ENCODE data around the gene MARCHF3.
A peak's percentile ranks its signal among the peaks of the same experiment; 100 is the strongest.

The MARCHF3 gene

DNA sequence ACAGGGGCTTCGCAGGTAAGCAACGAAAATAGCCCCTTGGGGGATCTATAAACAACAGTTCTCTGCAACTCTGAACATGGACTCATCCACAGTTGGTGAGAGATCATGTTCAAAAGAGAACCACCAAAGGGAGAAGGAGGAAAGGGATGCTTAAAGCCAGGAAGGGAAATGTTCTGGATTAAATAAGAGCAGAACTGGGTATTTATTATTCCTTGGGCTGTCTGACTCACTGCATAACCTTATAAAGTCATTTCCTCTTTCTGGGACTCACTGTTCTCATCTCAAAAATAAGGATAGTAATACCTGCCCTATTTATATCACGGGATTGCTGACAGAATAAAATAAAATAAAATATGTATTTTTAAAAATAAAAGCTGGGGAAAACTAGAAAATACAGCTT, 11.2 kb upstream of the MARCHF3 start:
- no peak for DNase-seq
- no peaks in the 10 kb centered on the region for H3K27me3 ChIP-seq (ENCODE audit: insufficient read depth, low read depth, severe bottlenecking)
- no peak overlapping the region for H3K4me3 ChIP-seq (ENCODE audit: low read depth, low read length)
- no peak overlapping the region for H3K27ac ChIP-seq
- H3K36me3 ChIP-seq = no peaks in the 10 kb centered on the region
- TF ChIP-seq, protein P1, sequence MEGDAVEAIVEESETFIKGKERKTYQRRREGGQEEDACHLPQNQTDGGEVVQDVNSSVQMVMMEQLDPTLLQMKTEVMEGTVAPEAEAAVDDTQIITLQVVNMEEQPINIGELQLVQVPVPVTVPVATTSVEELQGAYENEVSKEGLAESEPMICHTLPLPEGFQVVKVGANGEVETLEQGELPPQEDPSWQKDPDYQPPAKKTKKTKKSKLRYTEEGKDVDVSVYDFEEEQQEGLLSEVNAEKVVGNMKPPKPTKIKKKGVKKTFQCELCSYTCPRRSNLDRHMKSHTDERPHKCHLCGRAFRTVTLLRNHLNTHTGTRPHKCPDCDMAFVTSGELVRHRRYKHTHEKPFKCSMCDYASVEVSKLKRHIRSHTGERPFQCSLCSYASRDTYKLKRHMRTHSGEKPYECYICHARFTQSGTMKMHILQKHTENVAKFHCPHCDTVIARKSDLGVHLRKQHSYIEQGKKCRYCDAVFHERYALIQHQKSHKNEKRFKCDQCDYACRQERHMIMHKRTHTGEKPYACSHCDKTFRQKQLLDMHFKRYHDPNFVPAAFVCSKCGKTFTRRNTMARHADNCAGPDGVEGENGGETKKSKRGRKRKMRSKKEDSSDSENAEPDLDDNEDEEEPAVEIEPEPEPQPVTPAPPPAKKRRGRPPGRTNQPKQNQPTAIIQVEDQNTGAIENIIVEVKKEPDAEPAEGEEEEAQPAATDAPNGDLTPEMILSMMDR (IDR thresholded peaks at IDR 0.05; ENCODE audit: low read depth, low read length) = no peak
- H3K9me3 ChIP-seq (ENCODE audit: severe bottlenecking) = no peaks in the 10 kb centered on the region

DNA sequence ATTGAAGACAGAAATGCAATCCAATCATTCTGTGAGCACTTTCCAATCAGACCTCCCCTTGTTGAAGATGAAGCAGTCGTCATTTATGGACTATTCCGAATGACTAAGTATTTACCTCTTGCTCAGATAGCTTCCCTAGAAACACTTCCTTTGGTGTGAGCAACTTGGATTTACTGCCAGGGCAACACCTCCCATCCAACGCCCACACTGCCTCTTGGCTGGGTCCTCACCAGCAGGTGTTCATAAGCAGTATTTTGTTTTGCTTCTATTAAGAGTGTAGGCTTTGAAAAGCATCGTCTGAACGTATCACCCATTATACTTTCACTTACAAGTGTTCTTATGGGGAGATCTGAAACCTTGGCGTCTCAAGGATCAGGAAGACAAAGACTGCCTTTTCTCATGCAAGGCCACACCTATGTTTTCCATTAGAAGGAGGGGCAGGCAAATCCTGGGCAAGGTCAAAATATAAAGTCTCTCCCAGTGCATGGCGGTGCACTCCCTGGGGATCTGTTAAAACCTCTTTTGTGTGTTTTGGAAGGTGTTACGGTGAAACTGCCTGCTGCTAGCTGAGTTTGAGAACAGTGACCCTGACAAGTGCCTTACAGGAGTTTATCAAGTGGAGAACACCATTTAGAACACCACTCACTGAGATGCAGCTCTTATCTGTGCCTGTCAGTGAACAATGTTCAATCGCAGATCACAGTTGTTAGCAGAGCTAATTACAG, 10.6 kb upstream of the MARCHF3 start:
- Histone ChIP-seq H3K4me3 (ENCODE audit: low read depth, low read length) (no peak overlapping the region), H3K9me3 (ENCODE audit: severe bottlenecking) (no peaks in the 10 kb centered on the region), H3K27me3 (ENCODE audit: insufficient read depth, low read depth, severe bottlenecking) (no peaks in the 10 kb centered on the region), H3K36me3 (no peaks in the 10 kb centered on the region), H3K27ac (no peak overlapping the region)
- no peak for DNase-seq
- TF ChIP-seq, protein P1 (IDR thresholded peaks at IDR 0.05; ENCODE audit: low read depth, low read length) = no peak

- Histone ChIP-seq H3K27me3 (ENCODE audit: insufficient read depth, low read depth, severe bottlenecking) (no peaks in the 10 kb centered on the region), H3K4me3 (ENCODE audit: low read depth, low read length) (no peak overlapping the region), H3K9me3 (ENCODE audit: severe bottlenecking) (no peaks in the 10 kb centered on the region), H3K36me3 (no peaks in the 10 kb centered on the region), H3K27ac (no peak overlapping the region)
- TF ChIP-seq, protein P1 (IDR thresholded peaks at IDR 0.05; ENCODE audit: low read depth, low read length) = no peak
- no peak for DNase-seq
Observed at GRCh38 chr5:127038550-127038949, 8.2 kb upstream of the MARCHF3 start.

GRCh38 chr5:127031863-127032232, 1.5 kb upstream of the MARCHF3 start:
- DNase-seq = no peak
- no peak overlapping the region for H3K4me3 ChIP-seq (ENCODE audit: low read depth, low read length)
- H3K9me3 ChIP-seq (ENCODE audit: severe bottlenecking) = no peaks in the 10 kb centered on the region
- no peak overlapping the region for H3K27ac ChIP-seq
- H3K27me3 ChIP-seq (ENCODE audit: insufficient read depth, low read depth, severe bottlenecking) = no peaks in the 10 kb centered on the region
- H3K36me3 ChIP-seq = no peaks in the 10 kb centered on the region
- TF ChIP-seq, protein P1 (IDR thresholded peaks at IDR 0.05; ENCODE audit: low read depth, low read length) = no peak

DNA sequence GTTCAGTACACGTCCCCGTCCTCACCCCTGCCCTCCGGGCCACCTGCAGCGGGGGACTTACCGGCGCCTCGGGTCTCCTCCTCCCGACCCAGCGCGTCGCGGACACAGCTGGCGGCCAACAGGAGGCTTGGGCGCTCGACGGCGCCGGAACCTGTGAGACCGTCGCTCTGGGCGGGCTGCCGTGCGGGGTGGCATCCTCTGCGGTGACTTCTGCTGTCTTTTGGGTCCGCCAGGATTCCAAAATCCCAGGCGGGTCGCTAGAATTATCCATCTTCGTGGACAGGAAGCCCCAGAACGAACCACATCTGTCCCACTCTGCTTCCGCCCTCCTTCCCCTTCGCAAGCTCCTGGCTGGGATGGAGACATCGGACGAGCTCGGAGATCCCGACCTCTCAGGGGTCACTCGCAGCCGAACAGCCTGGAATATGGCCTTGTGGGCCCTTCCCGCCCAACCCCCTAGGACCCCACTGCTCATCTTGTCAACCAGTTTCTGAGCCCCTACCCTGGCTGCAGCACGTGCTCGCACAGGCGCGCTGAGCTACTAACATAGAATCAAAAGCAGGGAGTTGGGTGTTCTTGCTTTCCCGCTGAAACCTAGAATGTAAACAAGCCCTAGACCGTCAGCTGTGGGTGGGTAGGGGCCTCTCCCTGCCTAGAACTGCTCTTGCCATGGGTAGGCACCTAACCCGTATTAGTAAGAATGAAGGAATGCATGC, 947 bp upstream of the MARCHF3 start:
- no peaks in the 10 kb centered on the region for H3K9me3 ChIP-seq (ENCODE audit: severe bottlenecking)
- TF ChIP-seq, protein P1 (IDR thresholded peaks at IDR 0.05; ENCODE audit: low read depth, low read length) = no peak
- no peak for DNase-seq
- peak overlapping the region; percentile 74 for H3K27ac ChIP-seq
- H3K27me3 ChIP-seq (ENCODE audit: insufficient read depth, low read depth, severe bottlenecking) = no peaks in the 10 kb centered on the region
- peak overlapping the region; percentile 80 for H3K4me3 ChIP-seq (ENCODE audit: low read depth, low read length)
- no peaks in the 10 kb centered on the region for H3K36me3 ChIP-seq

Data from WERI-Rb-1 (cell line).